Coronary artery (tissue), 2 donors: Measurements from ENCODE around the gene KCTD19.

Experiments
- DNase-seq: peaks from one replicate; pipeline ENCODE4 v3.0.0-alpha.2; 2017; ENCODE audit warnings: low spot score
- H3K27ac ChIP-seq, 2 donors: fragments of 200-600 bp; sonication (generic); one replicate each; pipeline ENCODE4 v1.5.1; 2016 to 2019
- H3K4me3 ChIP-seq: fragments of 200-600 bp; sonication (generic); 2 replicates; pipeline ENCODE4 v1.5.1; 2016; ENCODE audit warnings: mild to moderate bottlenecking, moderate library complexity
- TF ChIP-seq, protein P1 (sequence below): fragments of 200-600 bp; sonication (generic); IDR thresholded peaks from one replicate; pipeline ENCODE4 v1.5.1; 2019; ENCODE audit warnings: antibody characterized with exemption

The KCTD19 gene

DNA sequence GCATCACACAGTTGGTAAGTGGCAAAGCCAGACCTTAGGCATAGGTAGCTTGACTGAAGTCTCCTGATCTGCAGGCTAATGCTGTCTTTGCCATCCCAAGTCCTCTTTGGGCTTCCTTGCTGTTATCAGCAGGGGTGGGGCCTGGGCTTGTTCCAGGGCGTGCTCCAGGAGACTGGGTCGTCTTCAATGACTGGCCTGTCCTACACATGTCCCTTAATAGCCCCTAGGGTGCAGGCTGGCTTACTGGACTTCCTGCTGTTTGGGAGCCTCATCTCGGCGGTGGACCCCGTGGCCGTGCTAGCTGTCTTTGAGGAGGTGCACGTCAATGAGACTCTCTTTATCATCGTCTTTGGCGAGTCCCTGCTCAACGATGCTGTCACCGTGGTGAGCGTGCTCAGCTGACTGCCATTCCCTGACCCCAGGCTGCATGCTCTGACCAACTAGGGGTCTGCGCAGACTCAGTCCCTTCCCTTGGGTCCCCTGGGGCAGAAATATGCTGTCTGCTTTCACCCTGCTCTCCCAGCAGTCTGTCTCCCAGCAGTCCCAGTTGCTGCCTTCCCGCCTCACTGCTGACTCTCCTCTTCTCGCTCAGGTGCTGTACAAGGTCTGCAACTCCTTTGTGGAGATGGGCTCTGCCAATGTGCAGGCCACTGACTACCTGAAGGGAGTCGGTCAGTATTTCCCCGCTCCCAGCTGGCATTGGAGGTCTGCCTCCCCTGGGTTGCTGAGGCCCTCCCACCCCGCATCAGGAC lies 71.6 kb downstream of the KCTD19 start:
- Histone ChIP-seq H3K4me3 (no peak overlapping the region), H3K27ac (no peak overlapping the region)
- TF ChIP-seq, protein P1, sequence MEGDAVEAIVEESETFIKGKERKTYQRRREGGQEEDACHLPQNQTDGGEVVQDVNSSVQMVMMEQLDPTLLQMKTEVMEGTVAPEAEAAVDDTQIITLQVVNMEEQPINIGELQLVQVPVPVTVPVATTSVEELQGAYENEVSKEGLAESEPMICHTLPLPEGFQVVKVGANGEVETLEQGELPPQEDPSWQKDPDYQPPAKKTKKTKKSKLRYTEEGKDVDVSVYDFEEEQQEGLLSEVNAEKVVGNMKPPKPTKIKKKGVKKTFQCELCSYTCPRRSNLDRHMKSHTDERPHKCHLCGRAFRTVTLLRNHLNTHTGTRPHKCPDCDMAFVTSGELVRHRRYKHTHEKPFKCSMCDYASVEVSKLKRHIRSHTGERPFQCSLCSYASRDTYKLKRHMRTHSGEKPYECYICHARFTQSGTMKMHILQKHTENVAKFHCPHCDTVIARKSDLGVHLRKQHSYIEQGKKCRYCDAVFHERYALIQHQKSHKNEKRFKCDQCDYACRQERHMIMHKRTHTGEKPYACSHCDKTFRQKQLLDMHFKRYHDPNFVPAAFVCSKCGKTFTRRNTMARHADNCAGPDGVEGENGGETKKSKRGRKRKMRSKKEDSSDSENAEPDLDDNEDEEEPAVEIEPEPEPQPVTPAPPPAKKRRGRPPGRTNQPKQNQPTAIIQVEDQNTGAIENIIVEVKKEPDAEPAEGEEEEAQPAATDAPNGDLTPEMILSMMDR: no peak
- DNase-seq: no peak

DNA sequence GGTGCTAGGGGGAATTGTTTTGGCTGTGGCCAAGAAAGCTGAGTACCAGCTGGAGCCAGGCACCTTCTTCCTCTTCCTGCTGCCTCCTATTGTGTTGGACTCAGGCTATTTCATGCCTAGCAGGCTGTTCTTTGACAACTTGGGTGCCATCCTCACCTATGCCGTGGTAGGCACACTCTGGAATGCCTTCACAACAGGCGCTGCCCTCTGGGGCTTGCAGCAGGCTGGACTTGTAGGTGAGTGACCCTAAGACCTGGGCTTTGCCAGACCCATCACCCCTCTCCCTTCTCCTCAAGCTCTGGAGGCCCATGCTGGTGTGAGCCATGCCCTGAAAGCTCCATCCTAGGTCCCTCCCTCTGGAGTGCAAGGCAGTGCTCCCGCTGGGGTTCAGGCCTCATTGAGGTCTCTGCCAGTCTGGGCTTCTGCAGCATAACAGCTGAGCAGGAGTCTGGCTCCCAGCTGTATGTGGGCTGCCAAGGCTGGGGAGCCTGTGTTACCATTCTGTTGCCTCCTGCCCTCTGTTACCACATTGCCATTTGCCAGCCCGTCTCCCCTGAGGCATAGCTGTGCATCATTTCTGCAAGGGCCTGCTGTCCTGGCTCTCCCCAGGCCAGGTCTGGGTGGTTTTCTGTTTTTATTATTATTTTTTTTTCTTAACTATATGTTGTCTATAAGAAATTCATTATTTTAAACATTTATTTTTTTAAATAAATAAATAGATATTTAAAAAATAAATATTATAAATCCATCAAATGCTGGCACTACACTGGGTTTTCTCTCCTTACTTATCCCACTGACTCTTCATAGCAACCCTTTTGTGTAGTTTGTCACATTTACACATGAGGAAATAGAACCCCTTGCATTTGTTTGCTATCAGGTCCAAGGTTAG lies 73.7 kb downstream of the KCTD19 start:
- H3K27ac ChIP-seq: no peak overlapping the region
- TF ChIP-seq, protein P1: no peak
- no peak overlapping the region for H3K4me3 ChIP-seq
- DNase-seq: no peak

DNA sequence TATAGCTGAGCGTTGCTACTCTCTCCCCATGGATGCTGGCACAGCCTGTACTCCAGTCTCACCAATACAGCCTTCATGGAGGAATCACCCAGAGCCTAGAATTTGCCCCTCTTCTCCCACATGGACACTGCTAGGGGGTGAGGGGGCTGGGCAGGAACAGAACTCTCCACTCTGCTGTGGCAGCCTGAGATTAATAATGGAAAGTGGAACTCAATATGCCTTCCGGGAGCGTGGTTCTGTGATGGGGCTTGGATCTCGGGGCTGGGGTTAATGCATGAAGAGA lies 76.6 kb downstream of the KCTD19 start:
- no peak for DNase-seq
- TF ChIP-seq, protein P1: no peak
- no peak overlapping the region for H3K4me3 ChIP-seq
- no peak overlapping the region for H3K27ac ChIP-seq

DNA sequence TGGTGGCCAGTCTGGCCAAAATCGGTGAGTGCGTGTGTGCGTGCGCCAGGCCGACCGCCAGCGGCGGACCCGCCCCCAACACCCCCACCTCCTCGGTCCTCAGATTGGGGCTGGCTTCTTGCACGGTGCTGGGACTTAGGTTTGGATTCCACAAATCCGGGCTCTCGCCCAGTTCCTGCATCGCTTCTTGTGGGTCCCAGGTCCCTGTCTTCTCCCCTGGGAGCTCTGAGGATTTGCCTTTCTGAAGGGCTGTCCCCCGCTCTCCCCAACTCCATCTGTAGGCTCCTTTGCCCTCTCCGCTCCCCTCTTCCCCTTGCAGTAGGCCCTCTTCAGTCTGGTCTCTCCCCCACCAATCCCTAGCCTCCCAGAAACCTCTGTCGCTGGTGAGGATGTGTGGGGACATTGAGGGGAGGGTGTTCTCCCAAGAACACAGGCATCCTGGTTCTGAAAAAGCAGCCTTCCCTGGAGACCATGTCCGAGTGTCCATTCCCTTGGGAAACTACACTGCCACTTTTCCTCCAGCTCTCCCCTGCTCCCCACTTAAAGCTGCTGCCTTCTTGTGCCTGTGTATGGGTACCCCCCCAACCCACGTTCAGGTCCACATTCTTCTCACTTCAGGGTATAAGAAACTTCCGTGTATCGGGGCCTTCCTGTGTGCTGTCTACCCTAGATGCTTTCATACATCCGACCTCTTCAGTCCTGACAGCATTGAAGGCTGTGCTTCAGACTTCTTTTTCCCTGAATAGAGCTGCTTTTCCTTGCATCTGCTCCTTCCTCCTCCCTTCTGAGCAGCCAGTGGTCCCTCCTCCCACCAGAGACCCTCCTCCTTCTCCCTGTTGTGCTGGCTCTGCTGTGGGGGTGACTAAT lies 77.1 kb downstream of the KCTD19 start:
- Histone ChIP-seq H3K4me3 (peak overlapping the region; percentile 86), H3K27ac (no peak overlapping the region)
- TF ChIP-seq, protein P1: no peak
- no peak for DNase-seq

DNA sequence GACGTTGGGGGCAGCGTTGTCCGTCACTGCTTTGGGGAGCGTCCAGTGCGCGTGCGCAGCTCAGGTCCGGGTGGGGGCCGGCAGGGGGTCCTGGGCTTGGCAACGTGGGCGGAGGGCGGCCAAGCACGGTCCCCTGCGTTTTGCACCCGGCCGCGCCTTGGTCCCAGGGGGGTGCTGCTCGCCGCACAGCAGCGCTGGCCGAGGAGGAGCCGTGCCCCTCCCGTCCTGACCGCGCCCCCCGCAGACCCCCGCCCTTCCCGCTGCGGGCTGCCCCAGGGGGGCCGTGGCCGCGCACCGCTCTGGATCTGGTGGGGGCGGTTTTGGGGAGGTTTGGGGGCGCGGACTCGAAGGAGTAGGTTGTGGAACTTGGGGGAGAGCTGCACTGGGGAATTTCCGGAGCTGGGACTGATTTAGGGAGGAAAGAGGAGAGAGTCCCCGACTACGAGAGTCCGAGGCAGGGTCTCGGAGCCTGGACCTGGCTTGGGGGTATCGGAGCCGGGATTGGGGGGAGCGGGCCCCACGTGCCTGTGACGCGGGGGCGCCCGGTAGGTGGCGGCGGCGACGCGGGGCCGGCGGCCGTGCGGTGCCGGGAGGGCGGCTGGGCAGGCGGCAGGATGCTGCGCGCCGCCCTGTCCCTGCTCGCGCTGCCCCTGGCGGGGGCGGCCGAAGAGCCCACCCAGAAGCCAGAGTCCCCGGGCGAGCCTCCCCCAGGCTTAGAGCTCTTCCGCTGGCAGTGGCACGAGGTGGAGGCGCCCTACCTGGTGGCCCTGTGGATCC lies 78.0 kb downstream of the KCTD19 start, which contains the start of gene SLC9A5:
SLC9A5 (plus strand) TSS at position 579 of the 777 bp plus-strand sequence; CDS start at position 615, 36 bp downstream.
- H3K4me3 ChIP-seq: peak within 1 kb of the TSS; percentile 86
- no peak for DNase-seq
- H3K27ac ChIP-seq: peak within 1 kb of the TSS in 1 of 2 donors; percentile 2
- TF ChIP-seq, protein P1: no peak

DNA sequence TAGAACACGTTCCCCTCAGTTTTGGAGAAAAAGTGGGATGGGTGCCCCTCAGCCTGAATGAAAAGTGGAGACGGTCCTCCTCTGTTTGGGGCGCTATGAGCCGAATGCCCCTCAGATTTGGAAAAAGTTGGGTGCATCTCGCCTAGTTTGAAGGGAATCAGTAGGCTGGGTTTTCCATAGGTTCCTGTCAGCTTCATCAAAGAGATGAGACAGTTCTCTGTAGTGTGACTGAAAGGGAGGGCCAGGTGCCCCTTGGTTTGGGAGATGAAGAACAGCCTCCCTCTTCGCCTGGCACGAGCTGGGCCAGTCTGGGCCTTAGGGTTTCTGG lies 78.5 kb downstream of the KCTD19 start:
- H3K27ac ChIP-seq: no peak overlapping the region
- TF ChIP-seq, protein P1: no peak
- DNase-seq: no peak

More for the DNA sequence above, 78.5 kb downstream of the KCTD19 start:
- peak overlapping the region; percentile 86 for H3K4me3 ChIP-seq
